NCI-H1930 (cell line): ENCODE data around the gene PMS1.
"Not testable (repeated sequence)": the region's sequence is repeated elsewhere in the genome, so short reads cannot be mapped to it uniquely, and the experiment has no call there.

Source experiments
- DNase-seq, 2 experiments: peaks; one replicate each; lab custom pipeline; 2025; lab: John Stamatoyannopoulos, UW

The PMS1 gene

GRCh38 chr2:189865826-189866225 lies 81.6 kb downstream of the PMS1 start:
- DNase-seq: no peak

DNA sequence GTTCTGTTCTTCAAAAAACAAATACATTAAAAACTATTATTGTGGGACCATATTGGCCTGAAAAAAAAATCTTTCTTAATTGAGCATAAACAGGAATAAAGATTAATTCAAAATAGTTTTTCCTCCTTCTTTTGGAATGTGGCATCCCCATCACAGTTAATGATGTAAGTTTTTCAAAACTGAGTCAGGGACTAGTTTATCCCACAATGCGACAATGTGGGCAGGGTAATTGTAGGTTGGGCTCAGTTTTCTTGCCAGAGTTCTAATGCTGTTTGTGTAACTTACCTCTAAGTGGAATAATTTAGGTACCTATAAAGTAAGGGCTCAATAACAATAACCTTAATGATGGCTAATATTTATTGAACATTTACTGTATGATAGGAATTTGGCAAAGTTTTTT lies 82.0 kb downstream of the PMS1 start:
- DNase-seq: no peak

DNA sequence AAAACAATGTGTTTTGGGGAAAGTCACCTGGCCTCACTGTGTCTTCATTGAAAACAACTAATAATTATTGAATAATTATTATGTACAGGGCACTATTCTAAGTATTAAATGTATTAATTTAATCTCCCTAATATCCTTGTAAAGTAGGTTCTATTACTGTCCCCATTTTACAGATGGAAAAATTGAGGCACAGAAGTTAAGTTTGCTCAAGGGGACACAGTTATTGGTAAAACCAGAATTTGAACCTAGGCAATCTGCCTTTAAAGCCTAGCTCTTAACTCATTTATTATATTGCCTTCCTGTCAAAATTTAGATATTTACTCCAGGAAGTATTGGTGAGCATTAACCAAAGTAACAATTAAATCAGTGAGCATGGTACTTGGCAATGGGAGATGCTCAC lies 84.6 kb downstream of the PMS1 start:
- no peak for DNase-seq

DNA sequence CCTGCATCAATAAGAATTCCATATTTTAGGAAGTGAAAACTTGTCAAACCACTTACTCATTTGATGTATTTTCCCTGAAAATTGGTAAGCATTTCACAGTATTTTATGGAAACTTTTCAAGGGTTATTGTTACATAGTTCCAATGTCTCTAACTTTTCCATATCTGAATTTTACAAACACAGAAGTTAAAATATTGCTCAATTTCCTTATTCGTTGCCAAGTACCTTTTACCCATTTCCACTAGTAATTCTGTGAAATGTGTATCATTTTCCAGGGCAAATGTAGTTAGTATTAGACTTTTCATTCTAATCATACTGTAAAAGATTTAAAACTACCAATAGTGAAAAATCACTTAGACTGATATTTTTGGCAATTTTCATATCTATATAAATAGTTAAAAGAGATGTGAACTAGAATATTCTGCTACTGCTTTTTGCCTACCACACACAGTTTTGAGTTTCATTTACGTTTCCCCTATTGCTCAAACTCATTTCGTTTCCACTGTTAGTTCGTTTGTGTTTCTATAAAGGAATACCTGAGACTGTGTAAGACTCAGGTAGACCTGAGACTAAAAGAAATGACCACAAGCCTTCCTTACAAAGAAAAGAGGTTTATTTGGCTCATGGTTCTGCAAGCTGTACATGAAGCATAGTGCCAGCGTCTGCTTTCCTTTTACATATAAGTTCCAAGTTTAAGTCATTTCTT lies 86.3 kb downstream of the PMS1 start:
- no peak for DNase-seq

- DNase-seq: no peak
Observed at GRCh38 chr2:189873696-189874095, 89.4 kb downstream of the PMS1 start.

GRCh38 chr2:189874586-189875320 lies 90.5 kb downstream of the PMS1 start:
- no peak for DNase-seq

- DNase-seq: no peak
Observed at GRCh38 chr2:189876271-189876670, 92.0 kb downstream of the PMS1 start.

- DNase-seq: no peak
Observed at GRCh38 chr2:189879716-189880081, 95.4 kb downstream of the PMS1 start.

- DNase-seq: no peak
Observed at GRCh38 chr2:189880429-189880828, 96.2 kb downstream of the PMS1 start.

DNA sequence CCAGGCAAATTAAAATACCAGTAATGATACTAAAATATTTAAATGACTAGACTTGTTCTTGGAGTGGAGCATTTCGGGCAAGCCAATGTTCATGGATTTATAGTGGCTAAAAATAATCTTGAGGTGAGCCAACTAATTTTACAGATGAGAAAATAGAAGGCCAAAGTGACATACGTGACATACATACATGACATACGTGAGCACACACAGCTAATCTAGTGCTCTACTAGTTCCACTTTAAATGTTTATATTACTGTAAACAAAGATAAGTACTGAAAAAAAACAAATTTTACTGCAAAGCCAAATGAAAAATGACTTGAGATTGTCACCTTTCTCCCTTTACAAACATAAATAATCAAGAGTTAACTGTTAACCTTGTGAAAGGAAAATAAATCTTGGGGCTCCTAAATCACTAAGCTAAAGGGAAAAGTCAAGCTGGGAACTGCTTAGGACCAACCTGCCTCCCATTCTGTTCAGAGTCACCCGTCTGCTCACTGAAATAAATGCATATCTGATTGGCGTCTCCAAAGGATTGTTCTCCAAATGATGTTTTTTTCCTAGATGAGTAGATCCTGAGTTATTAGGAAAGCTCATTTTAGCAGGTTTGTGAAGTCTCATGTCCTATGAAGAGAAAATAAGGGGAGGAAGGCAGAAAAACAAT lies 96.7 kb downstream of the PMS1 start:
- DNase-seq: no peak

DNA sequence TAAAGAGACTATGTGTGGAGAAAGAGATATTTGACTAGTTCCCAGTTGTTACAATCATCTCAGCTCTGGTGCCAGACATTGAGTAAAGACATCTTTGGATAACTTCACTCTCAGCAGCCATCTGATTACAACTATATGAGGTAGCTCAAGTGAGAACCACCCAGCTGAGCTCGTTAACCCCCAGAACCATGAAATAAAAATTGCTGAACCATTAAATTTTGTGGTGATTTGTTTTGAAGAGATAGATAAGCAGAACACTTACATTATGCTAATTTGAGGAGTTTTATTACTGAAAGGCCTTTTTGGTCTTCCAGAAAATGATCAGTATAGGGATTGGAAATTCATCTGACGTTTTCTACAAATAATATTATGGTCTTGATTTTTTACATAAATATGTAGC lies 101.1 kb downstream of the PMS1 start:
- DNase-seq: no peak

DNA sequence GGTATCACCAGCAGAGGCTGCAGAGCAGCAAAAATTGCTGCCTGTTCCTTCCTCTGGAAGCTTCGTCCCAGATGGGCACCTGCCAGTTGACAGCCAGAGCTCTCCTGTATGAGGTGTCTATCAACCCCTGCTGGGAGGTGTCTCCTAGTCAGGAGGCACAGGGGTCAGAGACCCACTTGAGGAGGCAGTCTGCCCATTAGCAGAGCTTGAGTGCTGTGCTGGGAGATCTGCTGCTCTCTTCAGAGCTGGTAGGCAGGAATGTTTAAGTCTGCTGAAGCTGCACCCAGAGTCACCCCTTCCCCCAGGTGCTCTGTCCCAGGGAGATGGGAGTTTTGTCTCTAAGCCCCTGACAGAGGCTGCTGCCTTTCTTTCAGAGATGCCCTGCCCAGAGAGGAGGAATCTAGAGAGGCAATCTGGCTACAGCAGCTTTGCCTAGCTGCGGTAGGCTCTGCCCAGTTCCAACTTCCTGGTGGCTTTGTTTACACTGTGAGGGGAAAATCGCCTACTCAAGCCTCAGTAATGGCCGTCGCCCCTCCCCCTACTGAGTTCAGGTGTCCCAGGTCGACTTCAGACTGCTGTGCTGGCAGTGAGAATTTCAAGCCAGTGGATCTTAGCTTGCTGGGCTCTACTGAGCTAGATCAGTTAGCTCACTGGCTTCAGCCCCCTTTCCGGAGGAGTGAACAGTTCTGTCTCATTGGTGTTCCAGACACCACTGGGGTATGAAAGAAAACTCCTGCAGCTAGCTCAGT lies 108.5 kb downstream of the PMS1 start:
- not testable (repeated sequence) for DNase-seq

- no peak for DNase-seq
Observed at GRCh38 chr2:189896809-189897208, 112.6 kb downstream of the PMS1 start.

- no peak for DNase-seq
Observed at GRCh38 chr2:189899101-189899500, 114.9 kb downstream of the PMS1 start.

- DNase-seq: no peak
Observed at GRCh38 chr2:189900726-189901125, 116.5 kb downstream of the PMS1 start.

DNA sequence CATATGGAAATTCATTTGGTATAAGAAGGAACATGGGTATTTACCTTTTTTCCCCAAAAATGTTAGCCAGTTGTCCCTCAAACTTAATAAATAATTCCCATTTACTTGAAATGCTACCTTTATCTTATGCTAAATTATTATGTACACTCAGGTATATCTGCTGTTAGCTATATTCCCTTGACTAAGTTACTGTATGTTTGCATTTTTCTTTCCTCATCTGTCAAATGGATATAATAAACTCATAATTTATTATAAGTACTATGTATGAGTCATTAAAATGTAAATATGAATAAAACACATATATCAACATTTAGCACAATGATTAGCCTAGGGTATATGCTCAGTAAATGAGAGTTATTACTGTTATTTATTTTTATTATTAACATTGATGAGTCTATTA lies 117.4 kb downstream of the PMS1 start:
- no peak for DNase-seq

DNA sequence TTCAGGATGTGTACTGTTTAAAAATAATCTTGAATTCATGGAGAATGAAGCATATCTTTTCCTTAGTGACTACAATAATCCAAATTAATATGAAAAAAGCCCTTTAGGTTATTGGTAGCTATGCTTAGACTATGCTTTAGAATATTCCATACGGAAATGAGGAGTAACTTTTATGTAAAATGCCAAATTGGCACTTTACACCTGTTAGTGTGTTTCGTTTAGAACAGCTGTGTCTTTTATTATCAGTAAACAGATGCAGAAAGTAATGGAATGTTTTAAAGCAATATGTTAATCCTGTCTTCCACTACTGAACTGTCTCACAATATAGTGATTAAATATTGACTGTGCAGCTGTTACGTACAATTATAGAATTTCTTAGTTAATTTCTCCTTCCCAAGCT lies 129.6 kb downstream of the PMS1 start:
- no peak for DNase-seq

DNA sequence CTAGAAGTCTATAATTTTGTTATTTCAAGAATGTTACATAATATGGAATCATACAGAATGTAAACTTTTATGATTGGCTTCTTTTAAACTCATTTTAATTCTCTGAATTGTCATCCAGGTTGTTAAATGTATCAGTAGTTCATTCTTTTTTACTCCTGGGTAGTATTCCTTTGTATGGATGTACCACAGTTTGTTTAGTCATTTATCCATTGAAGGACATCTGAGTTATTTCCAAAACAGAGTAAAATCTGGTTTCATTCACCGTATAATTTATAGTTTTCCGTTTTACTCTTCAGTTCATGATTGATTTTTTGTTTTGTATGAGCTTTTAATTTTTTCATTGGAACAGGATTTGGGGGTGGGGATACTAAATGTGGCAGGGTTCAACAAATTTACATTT lies 132.4 kb downstream of the PMS1 start:
- DNase-seq: no peak
